ENCODE results near the gene ARL11.

Gene ARL11

DNA sequence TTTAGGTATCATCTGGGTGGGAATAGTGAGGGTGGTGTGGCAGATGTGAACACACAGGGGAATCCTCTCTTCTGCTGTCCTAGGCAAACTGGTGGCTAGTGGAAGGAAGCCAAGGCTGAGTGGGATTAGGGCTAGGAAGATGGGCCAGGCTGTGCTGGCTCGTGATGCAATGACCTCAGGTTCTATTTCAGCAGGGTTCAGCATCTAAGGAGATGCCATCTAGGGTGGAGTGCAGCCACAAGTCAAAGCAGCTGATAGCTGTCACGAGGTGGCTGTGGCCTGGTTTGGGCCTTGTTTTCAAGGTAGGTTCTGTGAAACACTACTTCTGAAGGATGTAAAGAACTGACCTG, 21.6 kb downstream of the ARL11 start:
- DNase-seq: no peak

DNA sequence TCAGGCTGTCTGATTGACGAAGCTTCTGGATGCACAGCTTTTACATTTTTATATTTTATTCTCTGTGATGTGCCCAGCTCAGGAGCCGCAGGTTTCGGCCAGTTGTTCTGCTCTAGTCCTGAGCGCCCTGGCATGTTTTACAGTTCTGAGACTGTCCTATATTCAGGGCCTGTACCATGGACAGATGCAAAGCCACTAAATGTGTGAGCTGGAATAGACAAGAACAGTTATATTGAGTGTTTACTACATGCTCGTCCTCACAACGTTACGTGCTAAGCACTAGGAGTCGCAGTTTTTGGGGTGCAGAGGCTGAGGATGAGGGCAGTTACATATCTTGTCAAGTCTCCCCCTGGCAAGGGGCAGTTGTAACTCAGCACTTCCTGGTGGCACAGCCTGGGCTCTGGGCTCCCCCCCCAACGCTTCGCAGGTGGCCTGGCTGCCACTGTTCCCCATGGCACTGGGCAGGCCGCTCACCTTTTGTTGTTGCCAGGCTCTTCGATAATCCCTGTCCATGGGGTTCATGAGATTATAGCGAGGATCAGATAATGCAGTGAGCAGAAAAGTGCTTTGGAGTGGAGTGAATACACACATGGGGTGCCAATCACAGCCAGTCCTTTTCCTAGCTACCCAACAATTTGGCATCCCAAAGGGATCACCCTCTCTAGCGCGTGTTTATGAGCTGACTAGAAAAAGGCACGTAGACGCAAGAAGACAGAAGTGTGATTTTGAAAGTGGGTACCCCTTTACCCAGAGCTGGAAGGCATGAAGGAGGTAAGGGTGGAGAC, 23.5 kb downstream of the ARL11 start:
- DNase-seq: no peak

DNA sequence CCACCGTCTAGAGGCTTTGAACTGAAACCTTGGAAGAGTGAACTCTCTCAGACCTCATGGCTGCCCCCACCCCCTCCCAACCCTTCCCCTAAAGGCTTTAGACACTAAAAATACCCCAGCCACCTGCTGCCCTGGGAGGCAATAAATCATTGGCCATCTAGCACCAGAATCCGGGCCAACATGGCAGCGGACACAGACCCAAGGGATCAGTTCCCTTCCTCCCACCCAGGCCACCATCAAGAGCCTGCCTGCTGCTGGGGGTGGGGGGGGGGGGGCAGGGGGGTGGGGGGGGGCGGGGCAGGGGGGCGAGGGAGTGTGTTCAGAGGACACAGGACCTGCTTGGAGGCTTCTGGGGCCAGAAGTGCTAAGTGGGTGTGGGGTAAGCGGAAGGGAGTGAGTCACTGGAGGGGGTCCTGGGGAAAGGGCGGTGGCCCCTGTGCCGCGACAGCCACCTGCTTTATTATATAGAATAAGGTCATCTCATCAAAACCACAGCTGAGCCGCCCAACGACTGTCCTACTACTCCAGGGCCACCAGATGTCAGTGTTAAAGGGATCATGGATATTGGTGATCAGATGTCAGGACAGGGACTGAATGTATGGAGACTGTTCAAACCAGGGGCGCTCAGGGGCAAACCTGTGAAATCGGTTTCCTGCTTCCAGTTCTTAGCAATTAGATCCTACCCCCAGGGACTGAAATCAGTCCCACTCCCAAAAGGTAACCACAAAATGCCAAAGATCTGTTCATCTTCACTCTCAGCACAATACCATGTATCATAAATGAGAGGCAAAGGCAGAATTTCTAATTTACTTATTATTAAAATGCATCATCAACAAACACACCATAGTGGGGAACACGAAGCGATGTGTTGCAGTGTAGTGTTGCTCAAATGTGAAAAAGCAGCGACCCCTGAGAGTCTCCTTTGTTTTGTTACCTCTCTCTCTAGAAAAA, 24.3 kb downstream of the ARL11 start:
- no peak for DNase-seq

DNA sequence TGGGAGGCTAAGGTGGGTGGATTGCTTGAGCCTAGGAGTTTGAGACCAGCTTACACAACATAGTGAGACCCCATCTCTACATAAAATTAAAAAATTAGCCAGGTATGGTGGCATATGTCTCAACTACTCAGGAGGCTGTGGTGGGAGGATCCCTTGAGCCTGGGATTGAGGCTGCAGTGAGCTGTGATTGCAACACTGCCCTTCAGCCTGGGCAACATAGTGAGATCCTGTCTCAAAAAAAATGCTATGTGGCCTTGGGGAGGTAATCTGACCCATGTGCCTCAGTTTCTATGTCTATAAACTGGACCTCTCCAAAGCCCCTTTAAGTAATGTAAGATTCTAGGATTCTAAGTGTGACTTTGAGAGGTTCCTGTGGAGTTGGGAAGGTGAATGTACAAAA, 25.2 kb downstream of the ARL11 start:
- DNase-seq: no peak

DNA sequence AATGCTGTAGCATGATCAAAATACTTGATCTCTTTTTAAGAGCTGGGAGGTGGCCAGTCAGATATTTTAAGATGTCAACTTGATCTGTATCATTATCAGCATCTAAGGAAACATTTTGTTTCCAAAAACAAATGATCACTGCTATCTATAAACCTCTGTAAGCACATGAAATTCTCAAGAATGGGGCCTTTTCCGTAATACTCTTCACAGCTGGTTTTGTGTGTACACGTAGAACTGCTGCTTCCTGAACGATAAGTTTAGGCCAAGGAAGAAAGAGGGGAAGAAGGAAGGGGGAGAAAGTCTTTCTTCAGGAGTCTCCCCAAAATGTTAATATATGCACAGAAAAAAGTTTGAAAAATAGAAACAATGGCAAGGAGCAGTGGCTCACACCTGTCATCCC, 25.7 kb downstream of the ARL11 start:
- DNase-seq: no peak

DNA sequence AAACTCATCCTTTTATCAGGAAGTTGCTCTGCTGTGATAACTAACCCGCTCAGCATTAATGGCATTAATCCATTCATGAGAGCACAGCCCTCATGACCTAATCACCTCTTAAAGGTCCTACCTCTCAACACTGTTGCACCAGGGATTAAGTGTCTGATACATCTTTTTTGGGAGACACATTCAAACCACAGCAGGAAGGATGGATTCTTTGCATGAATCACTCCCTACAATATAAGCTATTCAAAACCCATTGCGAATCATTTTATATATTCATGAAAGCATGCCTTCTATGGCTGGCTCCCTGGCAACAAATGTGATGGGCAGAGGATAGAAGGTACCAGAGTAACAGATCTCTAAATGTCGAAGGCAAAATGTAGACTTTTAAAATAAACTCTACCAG, 27.6 kb downstream of the ARL11 start:
- no peak for DNase-seq

DNA sequence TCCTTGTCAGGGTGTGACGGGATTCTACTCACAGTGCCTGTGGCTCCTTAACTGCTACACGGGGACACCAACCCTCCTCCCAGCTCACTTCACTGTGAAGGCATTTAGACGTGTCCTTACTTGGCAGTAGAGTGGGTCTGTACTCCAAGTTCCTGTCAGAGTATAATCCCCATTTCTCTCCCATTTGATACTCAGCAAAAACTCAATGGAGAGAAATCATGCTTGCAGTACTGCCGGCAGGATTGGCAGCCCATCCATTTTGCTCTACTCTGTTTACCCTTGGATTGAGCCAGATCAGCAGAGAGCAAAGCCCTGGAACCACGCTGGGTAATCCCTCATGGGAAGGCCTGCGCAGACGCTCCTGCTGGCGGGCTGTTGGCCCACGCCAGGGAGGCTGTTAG, 28.9 kb downstream of the ARL11 start:
- DNase-seq: no peak

DNA sequence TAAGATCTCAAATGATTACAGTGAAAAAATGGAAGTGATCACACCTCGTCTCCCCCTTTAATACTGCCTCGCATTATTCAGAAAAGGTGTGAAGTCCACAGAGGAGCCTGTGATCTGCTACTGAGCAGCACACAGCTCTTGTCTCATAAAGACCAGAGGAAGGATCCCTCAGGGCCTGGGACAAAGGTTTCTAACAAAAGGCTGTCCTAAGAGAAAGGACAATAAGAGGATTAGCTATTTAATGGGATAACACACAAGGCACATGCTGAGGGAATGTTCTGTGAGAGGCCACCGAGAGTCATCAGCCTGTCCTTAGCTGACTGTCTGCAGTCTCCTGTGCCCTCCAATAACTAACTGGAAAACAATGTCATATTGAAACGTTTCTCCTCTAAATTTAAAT, 36.3 kb downstream of the ARL11 start:
- DNase-seq: no peak

DNA sequence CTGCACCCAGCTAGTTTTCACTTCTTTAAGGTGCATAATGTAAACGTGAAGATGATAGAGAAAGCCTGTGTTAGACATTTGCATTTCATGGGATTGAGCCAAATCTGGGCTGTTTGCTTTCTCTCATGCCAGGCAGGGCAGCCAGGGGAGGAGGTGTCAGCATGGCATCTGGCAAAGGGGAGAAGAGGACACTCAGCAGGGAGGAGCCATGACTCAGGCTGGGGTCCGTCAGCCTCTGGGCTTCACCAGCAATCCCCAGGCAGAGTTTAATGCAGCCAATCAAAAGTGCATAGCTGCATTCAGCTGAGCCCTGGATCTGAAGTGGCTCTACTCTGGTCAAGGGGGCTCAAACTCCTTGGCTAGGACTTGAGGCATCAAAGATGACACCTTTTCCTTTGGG, 39.5 kb downstream of the ARL11 start:
- no peak for DNase-seq

DNA sequence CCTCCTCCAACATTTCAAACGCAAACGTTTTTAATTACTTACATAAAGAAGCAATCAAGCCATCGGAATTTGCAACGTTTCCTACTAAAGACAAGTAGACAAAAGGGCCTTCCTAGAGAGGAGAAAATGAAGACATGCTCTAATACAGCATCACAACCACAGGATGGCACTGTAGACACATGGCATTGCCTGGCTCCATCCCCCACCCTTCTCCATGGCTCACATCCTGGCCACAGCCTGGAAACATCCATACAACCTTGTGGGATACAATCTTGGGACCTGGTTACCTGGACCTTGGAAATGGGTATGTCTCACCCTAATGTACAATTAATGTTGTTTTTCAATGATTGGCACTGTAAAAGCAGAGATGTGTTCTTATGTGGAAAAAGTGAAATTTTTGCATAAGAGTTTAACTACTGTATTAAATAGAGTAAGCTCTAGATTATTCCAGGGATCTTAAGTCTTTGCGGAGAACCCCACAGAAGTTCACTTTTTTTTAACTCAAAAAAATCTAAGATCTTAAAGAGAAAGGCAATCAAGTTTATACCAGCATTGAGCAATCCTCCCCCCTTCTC, 41.5 kb downstream of the ARL11 start:
- DNase-seq: peak; percentile 56

DNA sequence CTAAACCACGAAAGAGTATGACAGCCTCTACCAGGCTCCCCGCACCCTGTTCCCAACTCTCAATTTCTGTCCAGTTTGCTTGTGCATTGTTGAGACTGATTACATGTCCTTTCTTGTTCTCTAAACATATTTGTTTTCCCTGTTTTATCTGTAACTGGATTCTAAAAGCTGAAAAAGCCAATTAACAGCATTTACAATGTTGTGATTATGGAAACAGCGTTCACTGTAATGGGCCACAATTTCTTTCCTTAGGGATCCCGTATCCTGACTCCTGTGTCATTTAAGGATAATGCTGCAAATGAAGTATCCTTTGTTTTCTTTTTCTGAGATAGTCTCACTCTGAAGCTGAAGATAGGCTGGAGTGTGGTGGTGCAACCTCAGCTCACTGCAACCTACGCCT, 42.5 kb downstream of the ARL11 start:
- DNase-seq: no peak

DNA sequence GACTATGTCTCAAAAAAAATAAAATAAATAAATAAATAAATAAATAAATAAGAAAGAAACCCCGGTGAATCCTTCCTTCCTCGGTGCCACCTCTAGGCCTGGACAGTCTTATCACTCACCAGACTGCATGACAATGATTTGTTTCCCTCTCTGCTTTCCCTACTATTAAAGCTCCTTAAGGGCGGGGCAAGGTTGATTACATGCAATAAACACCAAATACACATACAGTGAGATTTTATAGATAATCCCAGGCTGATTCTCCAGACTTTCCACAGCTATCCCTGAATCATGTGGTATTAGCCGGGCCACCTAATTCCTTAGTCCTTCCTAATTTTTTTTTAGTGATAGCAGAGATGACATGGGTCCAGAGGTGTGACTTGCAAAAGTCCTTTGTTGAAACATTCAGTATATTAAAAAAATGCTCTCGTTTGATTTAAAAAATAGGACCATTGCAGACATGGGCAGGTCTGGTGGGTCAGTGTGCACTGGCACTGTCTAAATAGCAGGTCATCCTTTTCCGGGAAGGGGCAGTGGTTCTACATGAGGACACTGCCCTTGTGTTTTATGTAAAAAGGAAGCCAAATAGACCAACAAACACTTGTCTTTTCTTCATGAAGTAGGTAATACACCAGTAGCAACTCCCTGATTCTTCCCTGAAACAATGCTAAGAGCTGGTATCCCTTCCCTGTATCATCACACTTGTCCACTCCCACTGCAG, 48.4 kb downstream of the ARL11 start:
- DNase-seq: no peak

DNA sequence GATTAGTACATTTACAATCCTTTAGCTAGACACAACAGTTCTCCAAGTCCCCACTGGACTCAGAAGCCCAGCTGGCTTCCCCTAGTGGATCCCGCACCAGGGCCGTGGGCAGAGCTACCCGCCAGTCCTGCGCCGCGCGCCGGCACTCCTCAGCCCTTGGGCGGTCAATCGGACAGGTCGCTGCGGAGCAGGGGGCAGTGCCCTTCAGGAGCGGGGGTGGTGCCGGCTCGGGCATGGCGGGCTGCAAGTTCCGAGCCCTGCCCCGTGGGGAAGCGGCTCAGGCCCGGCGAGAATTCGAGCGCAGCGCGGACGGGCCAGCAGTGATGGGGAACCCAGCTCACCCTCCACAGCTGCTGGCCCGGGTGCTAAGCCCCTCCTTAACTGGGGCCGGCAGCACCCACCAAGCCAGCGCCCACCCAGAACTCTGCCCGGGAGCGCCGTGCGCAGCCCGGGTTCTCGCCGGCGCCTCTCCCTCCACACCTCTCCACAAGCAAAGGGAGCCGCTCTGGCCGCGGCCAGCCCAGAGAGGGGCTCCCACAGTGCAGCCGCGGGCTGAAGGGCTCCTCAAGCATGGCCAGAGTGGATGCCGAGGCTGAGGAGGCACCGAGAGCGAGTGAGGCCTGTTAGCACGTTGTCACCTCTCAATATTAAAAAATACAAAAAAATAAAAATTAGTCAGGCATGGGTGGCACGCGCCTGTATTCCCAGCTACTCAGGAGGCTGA, 50.0 kb downstream of the ARL11 start:
- DNase-seq: no peak

DNA sequence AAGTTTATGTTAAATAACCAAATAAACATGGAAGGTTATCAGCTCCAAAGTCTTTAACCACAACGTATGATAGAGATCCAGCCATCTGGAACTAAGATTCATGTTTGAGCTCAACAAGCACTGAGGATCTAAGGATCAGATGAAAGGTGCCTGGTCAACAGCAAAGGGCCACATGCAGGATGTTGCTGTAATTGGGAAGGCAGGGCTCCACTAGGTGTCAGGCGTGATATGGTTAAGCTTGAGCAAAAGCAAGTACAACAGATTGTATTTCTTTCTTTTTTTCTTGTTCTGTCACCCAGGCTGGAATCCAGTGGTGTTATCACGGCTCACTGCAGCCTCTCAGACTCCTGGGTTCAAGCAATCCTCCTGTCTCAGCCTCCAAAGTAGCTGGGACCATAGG, 50.9 kb downstream of the ARL11 start:
- no peak for DNase-seq

DNA sequence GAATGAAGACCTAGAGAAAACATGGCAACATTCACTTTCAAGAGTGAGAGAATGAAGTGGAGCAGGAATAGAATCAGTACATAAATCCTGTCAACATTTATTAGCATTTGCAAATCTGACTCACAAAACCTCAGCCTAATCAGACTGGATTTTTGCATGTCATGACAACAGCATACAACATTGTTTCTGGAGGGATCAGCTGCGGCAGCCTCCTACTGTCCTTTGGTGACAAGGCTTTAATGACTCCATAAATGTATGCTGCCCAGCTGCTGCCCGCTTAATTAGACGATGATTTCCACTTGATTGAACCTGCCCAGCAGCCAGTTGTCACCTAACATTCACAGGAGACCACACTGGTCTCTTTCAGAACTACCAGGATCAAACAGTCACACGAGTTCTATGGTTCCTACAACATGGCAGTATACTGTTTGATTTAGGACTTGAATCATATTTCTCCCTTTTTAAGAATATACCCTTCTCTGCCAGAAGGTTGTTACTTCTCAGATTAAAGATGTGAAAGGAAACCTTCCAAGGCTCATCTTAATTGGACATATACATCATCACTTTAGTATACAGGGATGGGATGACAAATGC, 53.6 kb downstream of the ARL11 start:
- no peak for DNase-seq

Data from left hindlimb (tissue), 1 donor.